ENCODE measurements around the gene APBA3.

APBA3 gene

GRCh38 chr19:3788996-3789778 lies 27.7 kb upstream of the APBA3 start:
- in situ Hi-C loops (cut with HindIII; ENCODE audit: low sequenced_read_pairs) = loop anchor here (25.0 kb wide), 2 partner anchors 198 to 423 kb away; partner anchors contain the start of gene EEF2

- in situ Hi-C loops (cut with HindIII; ENCODE audit: low sequenced_read_pairs) = loop anchor here (25.0 kb wide), 2 partner anchors 201 to 426 kb away; partner anchors contain the start of gene EEF2
Measured at GRCh38 chr19:3785938-3786824, 24.7 kb upstream of the APBA3 start, which contains the start of gene MATK. Gene MATK (minus strand): TSS chr19:3786381. CDS start chr19:3785135, 1,246 bp downstream.

- in situ Hi-C loops (cut with HindIII; ENCODE audit: low sequenced_read_pairs) = loop anchor here (25.0 kb wide), 2 partner anchors 202 to 427 kb away; partner anchors contain the start of gene EEF2
Measured at GRCh38 chr19:3785451-3785937, 24.0 kb upstream of the APBA3 start.

GRCh38 chr19:3784607-3785450 lies 23.3 kb upstream of the APBA3 start:
- in situ Hi-C loops (cut with HindIII; ENCODE audit: low sequenced_read_pairs) = loop anchor here (25.0 kb wide), 2 partner anchors 202 to 427 kb away; partner anchors contain the start of gene EEF2

- in situ Hi-C loops (cut with HindIII; ENCODE audit: low sequenced_read_pairs) = loop anchor here (25.0 kb wide), 2 partner anchors 203 to 428 kb away; partner anchors contain the start of gene EEF2
Measured at GRCh38 chr19:3783660-3784584, 22.4 kb upstream of the APBA3 start.

GRCh38 chr19:3782903-3783302 lies 21.4 kb upstream of the APBA3 start:
- in situ Hi-C loops (cut with HindIII; ENCODE audit: low sequenced_read_pairs) = loop anchor here (25.0 kb wide), 2 partner anchors 204 to 429 kb away; partner anchors contain the start of gene EEF2

- in situ Hi-C loops (cut with HindIII; ENCODE audit: low sequenced_read_pairs) = loop anchor here (25.0 kb wide), 2 partner anchors 205 to 430 kb away; partner anchors contain the start of gene EEF2
Measured at GRCh38 chr19:3782330-3782729, 20.8 kb upstream of the APBA3 start.

- in situ Hi-C loops (cut with HindIII; ENCODE audit: low sequenced_read_pairs) = loop anchor here (25.0 kb wide), 2 partner anchors 206 to 431 kb away; partner anchors contain the start of gene EEF2
Measured at GRCh38 chr19:3781603-3782002, 20.1 kb upstream of the APBA3 start.

GRCh38 chr19:3780786-3781304 lies 19.4 kb upstream of the APBA3 start:
- in situ Hi-C loops (cut with HindIII; ENCODE audit: low sequenced_read_pairs) = loop anchor here (25.0 kb wide), 2 partner anchors 206 to 431 kb away; partner anchors contain the start of gene EEF2

GRCh38 chr19:3778899-3779723 lies 17.6 kb upstream of the APBA3 start:
- in situ Hi-C loops (cut with HindIII; ENCODE audit: low sequenced_read_pairs) = loop anchor here (5.0 to 25.0 kb wide), 3 partner anchors 73 to 433 kb away; partner anchors contain the start of gene EEF2

GRCh38 chr19:3778104-3778867 lies 16.8 kb upstream of the APBA3 start:
- in situ Hi-C loops (cut with HindIII; ENCODE audit: low sequenced_read_pairs) = loop anchor here (5.0 to 25.0 kb wide), 3 partner anchors 74 to 434 kb away; partner anchors contain the start of gene EEF2

- in situ Hi-C loops (cut with HindIII; ENCODE audit: low sequenced_read_pairs) = loop anchor here (5.0 to 25.0 kb wide), 3 partner anchors 76 to 436 kb away; partner anchors contain the start of gene EEF2
Measured at GRCh38 chr19:3776479-3777040, 15.1 kb upstream of the APBA3 start.

- in situ Hi-C loops (cut with HindIII; ENCODE audit: low sequenced_read_pairs) = loop anchor here (5.0 to 25.0 kb wide), 3 partner anchors 76 to 436 kb away; partner anchors contain the start of gene EEF2
Measured at GRCh38 chr19:3775831-3776230, 14.3 kb upstream of the APBA3 start.

GRCh38 chr19:3775374-3775711 lies 13.9 kb upstream of the APBA3 start:
- in situ Hi-C loops (cut with HindIII; ENCODE audit: low sequenced_read_pairs) = loop anchor here (5.0 to 25.0 kb wide), 3 partner anchors 77 to 437 kb away; partner anchors contain the start of gene EEF2

GRCh38 chr19:3774621-3775373 lies 13.3 kb upstream of the APBA3 start:
- in situ Hi-C loops (cut with HindIII; ENCODE audit: low sequenced_read_pairs) = loop anchor here (5.0 to 25.0 kb wide), 3 partner anchors 78 to 438 kb away; partner anchors contain the start of gene EEF2
